Measurements from ENCODE around the gene ADCY2. TPM values are rescaled to one million over a fixed set of nuclear protein-coding genes. Genes with fewer than 3 reads are reported as not detected.

The ADCY2 gene
- total RNA-seq, 4 donors from 2014 or later, result 0.34 to 2.7 (median 1.5) TPM

GRCh38 chr5:7394889-7395431 is 978 bp upstream of the ADCY2 start:
- H3K27ac ChIP-seq, result no peak overlapping the region
- peaks cover 0 to 13% of the 10 kb centered on the region in 2 donors for H3K4me1 ChIP-seq
- H3K4me3 ChIP-seq (replicated peaks in 1 of 3), result no peak overlapping the region
- no peak for TF ChIP-seq POLR2A (IDR thresholded peaks at IDR 0.05)
- no peak for TF ChIP-seq CTCF (IDR thresholded peaks at IDR 0.05)
- H3K36me3 ChIP-seq, result no peaks in the 10 kb centered on the region
- intact Hi-C loops (cut with DNase I), result no loop called here
- no peak for DNase-seq
- H3K27me3 ChIP-seq, result peaks cover 6% of the 10 kb centered on the region
- 13 to 17% methylated on average over 6 to 23 of the region's 45 CpGs for WGBS, 2 donors
- H3K9me3 ChIP-seq, result no peaks in the 10 kb centered on the region

GRCh38 chr5:7395432-7395946 is 449 bp upstream of the ADCY2 start:
- Histone ChIP-seq H3K9me3 (no peaks in the 10 kb centered on the region), H3K27me3 (peaks cover 6% of the 10 kb centered on the region), H3K4me3 (replicated peaks in 1 of 3) (peak overlapping the region in 1 of 3 donors; percentile 9), H3K4me1 (peaks cover 0 to 13% of the 10 kb centered on the region in 2 donors), H3K36me3 (no peaks in the 10 kb centered on the region), H3K27ac (no peak overlapping the region)
- WGBS, 2 donors, result 1 to 3% methylated on average over 6 to 18 of the region's 31 CpGs
- DNase-seq, result no peak
- TF ChIP-seq POLR2A (IDR thresholded peaks at IDR 0.05) (no peak), CTCF (IDR thresholded peaks at IDR 0.05) (no peak)
- intact Hi-C loops (cut with DNase I), result no loop called here

GRCh38 chr5:7396713-7397454 is 946 bp downstream of the ADCY2 start:
- no peak for DNase-seq
- Histone ChIP-seq H3K27ac (no peak overlapping the region), H3K4me3 (replicated peaks in 1 of 3) (peak overlapping the region in 1 of 3 donors; percentile 20), H3K36me3 (no peaks in the 10 kb centered on the region), H3K9me3 (no peaks in the 10 kb centered on the region), H3K4me1 (peaks cover 0 to 13% of the 10 kb centered on the region in 2 donors), H3K27me3 (peaks cover 6% of the 10 kb centered on the region)
- WGBS, 2 donors, result 5% methylated on average over 24 to 27 of the region's 27 CpGs
- intact Hi-C loops (cut with DNase I), result no loop called here
- TF ChIP-seq CTCF (IDR thresholded peaks at IDR 0.05) (no peak), POLR2A (IDR thresholded peaks at IDR 0.05) (no peak)

- DNase-seq, result no peak
- TF ChIP-seq CTCF (IDR thresholded peaks at IDR 0.05) (no peak), POLR2A (IDR thresholded peaks at IDR 0.05) (no peak)
- H3K27ac ChIP-seq, result no peak overlapping the region
- peaks cover 0 to 13% of the 10 kb centered on the region in 2 donors for H3K4me1 ChIP-seq
- intact Hi-C loops (cut with DNase I), result no loop called here
- H3K9me3 ChIP-seq, result no peaks in the 10 kb centered on the region
- no peak overlapping the region for H3K4me3 ChIP-seq (replicated peaks in 1 of 3)
- H3K36me3 ChIP-seq, result no peaks in the 10 kb centered on the region
- H3K27me3 ChIP-seq, result peaks cover 6% of the 10 kb centered on the region
These were observed 2.0 kb downstream of the ADCY2 start for GRCh38 chr5:7397937-7398336.
